GM19035 (cell line): ENCODE results near the gene ART3.

Source experiments
- ATAC-seq: cut with Tn5 transposase; IDR thresholded peaks from one replicate; pipeline ENCODE4 v1.9.1; 2021; ENCODE audit not compliant: unreplicated experiment

The ART3 gene

DNA sequence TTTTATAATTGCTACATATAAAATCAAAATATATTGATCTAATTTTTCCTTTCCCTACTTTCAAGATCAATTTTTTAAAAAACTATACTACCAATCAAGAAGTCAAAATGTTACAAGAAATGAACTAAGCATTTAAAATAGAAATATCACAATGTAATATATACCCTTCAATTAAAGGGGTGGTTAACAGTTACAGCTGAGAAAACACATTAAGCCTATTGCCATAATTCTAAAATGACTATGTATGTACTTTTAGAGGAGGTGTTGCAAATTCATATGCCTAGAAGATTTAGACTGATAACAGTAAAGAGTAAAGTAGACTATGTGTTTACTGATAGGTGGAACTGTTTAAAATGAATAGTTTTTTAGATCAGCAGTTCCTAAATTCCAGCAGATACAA, 70.0 kb downstream of the ART3 start:
- no peak for ATAC-seq

DNA sequence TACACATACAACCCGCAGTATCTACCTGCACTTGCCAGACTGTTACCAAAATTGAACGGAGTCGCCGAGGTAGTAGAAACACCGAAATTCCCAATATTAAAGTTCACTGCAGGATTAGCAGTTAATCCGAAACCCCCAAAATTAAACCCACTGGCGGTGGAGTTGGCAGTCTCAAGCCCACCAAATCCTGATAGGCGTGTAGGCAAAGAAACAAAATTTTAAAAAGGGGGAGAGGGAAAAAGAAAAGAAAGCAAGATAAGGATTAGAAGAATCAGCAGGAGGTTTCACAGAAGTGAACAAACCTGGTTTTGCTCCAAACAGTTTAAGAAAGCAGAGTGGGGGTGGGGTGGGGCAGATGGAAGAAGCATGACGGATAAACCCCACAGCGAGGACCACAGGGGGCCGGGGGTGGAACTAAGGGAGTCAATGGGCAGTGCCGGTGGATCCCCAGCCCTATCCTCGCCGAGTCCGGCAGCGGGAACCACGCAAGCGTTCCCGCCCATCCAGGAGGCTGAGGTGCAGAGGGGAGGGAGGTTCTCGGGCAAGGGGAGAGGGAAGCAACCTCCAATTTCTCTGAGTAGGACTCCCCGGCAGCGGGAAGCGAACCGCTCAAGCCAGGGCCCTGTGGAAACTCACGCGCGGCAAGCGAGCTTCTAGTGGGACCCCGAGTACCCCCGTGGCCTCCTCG, 73.1 kb downstream of the ART3 start:
- ATAC-seq: peak; percentile 40

DNA sequence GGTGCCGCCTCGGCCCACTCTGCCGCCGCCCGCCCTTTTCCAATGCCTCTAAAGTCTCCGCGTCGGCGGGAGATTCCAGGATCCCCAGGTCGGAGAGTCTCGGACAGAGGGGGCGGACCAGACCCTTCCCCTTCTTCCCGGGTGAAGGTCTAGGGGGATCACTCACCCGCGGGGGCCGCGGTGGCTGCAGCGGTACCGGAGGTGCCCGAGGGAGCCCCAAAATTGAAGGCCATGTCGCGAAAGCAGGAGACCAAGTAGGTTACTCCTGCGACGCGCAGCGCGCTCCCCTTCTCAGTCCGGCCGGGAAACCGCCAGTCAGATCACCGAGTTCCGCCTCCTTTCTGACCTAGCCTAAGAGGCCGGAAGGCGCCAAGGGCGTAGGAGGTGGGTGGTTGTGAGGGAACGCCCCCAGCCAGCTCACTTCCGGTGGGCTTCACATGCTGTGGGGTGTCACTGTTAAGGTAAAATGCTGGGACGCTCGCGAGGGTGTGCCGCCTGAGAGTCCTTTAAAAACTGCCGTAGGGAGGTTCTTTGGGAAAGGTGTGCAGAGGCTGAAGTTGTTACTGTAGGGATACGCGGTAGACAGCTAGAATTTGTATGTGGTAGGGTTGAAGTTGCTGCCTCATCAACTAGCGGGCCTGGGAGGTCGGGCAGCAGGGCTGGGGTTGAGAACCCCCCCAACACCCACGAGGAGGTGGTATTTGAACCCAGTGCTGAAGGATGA, 73.8 kb downstream of the ART3 start, which contains the start of gene NUP54:
Gene NUP54 (minus strand): TSS at position 256 of the 724 bp plus-strand sequence. CDS start 23 bp downstream, at position 233.
- peak; percentile 99 for ATAC-seq

DNA sequence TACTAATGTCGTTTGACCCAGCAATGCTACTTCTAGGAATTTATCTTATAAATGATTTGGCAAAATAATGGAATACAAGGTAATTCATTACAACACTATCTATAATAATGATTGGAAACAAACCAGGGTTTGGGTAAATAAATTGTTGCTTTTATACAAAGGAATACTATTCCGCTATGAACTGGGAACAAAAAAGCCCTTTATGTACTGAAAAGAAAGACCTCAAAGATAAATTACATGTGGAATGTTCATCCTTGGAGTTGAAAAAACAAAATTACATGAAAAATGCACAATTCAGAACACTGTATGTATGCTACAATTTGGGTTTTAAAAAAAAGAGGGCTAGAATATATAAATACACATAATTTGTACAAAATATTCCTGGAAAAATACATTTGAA, 78.8 kb downstream of the ART3 start:
- ATAC-seq: no peak

DNA sequence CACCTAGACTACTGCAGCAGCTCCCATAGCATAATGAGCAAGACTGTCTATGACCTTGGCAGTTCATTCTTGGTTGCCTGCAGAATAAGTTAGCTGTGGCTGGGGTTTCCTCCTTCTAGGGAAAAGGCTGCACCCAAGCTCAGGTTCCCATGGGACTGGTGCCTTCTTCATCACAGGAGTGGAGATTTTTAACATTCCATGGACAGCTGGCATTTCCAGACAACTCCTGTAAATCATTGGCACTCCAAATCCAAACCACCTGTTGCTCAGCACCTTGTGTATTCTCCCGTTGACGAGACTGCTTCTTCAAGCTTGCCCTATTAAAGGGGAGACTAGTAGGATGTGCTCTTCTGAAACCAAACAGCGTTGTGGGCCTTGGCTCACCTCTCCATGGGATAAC, 81.5 kb downstream of the ART3 start:
- ATAC-seq: no peak

DNA sequence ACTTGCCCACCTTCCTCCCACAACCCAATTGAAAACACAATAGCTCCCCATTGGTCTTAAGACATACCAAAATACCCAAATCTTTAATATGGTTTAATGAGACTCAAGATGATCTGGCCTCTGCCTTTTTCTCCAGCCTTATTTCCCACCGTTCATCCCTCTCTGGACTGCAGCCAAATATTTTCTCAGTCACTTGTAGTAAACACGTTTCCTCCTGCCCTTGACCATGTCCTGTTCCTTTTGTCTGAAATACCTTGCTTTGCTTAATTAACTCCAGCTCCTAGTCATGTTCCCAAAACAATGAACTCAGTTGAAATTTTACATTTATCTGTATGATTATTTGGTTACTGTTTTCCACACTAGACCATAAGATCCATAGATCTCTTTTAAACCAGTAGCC, 82.1 kb downstream of the ART3 start:
- no peak for ATAC-seq

DNA sequence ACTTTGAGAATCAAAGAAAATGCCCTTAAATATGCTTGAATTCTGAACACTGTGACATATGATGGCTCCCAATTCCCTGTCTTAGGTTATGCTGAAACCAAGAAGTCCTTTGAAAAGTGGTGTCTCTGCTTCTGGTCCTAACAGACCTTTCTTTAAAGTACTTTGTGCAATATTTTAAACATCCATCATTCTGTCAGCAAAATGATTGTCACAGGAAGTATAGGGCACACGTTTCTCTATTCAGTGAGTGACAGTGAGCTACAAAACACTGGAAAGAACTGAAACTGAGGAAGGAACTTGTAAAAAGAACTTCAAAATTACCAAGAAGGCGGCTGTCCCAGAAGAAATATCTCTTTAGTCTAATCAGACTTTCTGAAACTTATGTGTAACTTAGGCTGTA, 85.8 kb downstream of the ART3 start:
- ATAC-seq: no peak
